Measurements from ENCODE around the gene ZC3H12A.
"Not testable (repeated sequence)": the region's sequence is repeated elsewhere in the genome, so short reads cannot be mapped to it uniquely, and the experiment has no call there.

ZC3H12A gene

DNA sequence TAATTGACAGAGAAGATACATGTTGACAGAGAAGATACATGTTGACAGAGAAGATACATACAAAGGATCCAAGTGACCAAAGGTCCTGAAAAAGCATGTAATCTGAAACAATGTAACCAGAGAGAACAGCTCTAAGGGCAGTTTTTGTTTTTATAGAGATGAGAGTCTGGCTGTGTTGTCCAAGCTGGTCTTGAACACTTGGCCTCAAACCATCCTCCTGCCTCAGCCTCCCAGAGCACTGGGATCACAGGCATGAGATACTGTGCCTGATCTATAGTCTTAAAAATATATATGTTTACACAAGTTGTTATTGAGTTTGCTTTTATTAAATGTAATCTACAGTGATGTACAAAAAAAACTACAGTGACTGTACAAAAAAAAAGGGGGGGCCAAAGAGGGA is 27.7 kb downstream of the ZC3H12A start:
- no peak for DNase-seq (ENCODE audit: low read depth in 2 of 2)

DNA sequence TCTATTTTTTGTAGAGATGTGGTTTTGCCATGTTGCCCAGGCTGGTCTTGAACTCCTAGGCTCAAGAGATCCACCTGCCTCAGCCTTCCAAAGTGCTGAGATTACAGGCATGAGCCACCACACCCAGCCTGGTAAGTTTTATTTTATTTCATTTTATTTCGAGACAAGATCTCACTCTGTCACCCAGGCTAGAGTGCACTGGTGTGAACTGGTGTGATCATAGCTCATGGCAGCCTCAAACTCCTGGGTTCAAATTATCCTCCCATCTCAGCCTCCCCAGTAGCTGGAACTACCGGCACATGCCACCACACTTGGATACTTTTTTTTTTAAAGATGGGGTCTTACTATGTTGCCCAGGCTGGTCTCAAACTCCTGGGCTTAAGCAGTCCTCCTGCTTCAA is 28.4 kb downstream of the ZC3H12A start:
- not testable (repeated sequence) for DNase-seq (ENCODE audit: low read depth in 2 of 2)

DNA sequence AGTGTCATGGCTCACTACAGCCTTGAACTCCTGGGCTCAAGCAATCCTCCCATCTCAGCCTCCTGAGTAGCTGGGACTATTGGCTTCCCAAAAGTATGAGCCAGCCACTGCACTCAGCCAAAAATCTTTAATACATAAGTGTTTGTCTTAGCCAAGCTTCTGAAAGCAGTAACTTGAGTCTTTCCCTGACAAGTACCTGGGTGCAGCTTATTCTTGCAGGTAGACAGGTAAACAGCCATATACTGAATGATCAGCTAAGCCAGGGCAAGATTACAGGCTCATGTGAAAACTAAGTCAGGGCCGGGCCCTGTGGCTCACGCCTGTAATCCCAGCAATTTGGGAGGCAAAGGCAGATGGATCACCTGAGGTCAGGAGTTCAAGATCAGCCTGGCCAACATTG is 32.4 kb downstream of the ZC3H12A start:
- DNase-seq (ENCODE audit: low read depth in 2 of 2), result no peak

DNA sequence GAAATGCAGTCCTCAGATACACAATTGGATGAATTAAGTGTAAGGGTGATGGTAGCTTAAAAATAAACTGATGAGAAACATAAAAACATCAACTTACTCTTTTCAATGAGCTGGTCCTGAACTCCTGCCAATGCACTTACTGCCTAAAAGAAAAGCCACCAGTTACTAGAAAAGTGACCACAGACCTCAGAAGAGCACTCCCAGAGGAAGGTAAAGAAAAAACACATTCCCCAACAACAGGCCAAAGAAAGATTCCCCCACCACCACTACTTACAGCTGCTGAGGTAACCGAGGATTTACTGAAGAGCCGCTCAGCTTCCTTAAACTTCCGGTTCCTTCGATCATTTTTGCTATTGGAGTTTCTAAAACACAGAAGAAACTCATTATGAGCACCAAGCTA is 34.8 kb downstream of the ZC3H12A start:
- no peak for DNase-seq (ENCODE audit: low read depth in 2 of 2)

DNA sequence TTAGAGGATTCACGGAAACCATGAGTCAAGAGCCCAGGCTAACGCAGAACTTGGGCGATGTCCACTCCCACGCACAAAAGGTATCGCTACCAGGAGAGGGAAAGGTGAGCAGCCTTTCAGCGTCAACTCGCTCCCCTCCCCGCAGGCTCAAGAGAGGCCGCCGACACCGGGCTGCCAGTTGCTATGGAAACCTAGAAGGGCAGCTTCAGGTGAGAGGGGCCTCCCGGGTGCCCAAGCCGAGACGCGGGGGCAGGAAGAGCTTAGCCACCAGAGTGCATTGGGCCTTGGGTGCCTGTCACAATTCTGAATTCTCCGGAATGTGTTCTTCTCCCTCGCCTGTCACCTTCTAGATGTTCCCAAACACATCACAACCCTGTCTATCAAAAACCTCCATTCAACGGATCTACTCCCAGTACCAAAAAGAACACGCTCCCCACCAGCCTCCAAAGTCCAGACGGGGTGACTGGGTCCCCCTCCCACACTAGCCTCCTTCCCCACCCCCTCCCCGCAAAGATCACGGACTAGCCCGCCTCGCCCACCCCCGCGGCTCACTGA is 39.5 kb downstream of the ZC3H12A start:
- DNase-seq (ENCODE audit: low read depth in 2 of 2), result peak; percentile 38 to 65

DNA sequence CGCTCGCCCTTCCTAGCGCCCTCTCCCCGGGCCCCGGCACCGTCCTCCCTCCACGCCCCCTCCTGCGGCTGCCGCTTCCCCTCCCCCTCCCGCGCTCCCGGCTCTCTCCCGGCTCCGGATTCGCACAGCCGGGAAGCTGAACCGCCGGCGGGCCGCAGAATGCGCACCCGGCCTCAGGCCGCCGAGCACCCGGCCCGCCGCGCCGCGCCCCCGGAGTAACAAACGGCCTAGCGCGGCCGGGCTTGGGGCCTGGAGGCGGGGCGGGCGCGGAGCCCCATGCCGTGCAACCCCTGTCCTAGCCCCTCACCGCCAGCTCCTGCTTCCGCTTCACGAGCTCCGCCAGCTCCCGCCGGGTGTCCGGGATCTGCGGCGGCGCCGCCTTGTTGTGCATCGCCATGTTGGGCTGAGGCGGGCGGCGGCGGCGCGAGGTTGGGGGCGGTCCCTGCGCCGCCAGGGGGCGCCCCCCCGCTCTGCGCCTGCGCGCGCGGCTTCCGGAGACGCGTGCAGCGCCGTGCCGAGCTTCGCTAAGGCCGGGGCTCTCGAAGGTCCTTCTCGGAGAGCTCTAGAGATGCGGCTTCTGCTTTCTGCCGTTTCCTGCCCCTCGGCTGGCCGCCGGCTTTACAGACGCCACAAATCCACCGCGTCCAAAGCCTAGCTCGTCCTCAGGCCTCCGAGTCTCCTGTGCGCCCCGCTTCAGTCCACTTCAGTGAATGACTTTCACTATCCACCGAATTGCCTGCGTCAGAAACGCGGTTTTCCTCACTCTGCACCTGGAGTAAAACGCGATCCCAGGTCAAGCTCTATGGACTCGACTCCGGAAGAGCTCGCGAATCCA is 40.2 kb downstream of the ZC3H12A start, which contains the start of gene MEAF6:
TSS of gene MEAF6 (minus strand) at position 417 of the 835 bp plus-strand sequence. CDS start at position 397, 20 bp downstream.
- peak; percentile 63 to 64 for DNase-seq (ENCODE audit: low read depth in 2 of 2)

DNA sequence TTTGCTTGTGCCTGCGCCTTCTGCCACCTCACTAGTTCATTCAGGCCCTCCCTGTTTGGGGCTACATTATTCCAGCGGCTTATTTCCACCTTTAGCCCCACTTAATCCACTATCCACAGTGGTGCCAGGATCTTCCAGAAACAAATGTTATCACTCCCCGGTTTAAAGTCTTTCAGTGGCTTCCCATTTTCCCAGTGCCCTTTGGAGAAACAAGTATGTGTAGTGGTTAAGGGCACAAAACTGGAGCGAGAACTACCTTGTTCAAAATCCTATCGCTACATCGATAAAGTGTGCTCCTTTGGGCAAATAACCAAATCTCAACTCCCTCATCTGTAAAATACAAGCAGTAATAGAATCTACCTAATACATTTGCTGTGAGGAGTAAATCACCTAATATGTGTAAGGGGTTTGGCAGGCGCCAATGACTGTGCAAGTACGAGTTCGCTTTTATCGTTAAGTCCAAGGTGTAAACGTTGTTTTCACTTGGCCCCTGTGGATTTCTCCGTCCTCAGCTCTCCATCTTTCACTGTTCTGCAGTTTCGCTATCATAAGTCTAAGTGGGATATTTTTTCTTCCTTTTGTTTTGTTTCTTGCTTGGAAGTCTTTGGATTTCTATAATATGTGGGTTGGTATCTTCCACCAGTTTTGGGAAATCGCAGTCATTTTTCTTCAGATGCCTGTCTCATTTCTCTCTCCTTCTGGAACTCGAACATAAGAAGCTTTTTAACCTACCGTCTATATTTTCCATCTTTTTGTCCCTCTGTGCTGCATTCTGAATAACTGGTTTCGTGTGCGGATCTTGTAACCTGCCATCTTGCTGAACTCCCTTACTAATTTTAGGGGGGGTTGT is 41.0 kb downstream of the ZC3H12A start:
- no peak for DNase-seq (ENCODE audit: low read depth in 2 of 2)

DNA sequence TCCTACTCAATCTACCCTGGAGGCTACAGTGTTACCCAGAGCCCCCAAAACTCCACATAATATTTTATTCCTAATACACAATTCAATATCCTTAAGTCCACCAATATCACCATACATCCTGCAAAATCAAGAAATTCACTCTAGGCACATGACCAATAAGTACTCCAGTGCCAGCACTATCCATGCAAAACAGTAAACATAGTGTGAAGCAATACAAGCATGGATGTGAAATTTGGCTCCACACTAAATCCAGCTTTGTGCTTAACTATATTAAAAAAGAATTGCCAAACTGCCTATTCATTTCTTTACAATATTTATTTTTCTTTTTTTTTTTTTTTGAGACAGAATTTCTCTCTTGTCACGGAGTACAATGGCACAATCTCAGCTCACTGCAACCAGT is 43.2 kb downstream of the ZC3H12A start:
- DNase-seq (ENCODE audit: low read depth in 2 of 2), result no peak

DNA sequence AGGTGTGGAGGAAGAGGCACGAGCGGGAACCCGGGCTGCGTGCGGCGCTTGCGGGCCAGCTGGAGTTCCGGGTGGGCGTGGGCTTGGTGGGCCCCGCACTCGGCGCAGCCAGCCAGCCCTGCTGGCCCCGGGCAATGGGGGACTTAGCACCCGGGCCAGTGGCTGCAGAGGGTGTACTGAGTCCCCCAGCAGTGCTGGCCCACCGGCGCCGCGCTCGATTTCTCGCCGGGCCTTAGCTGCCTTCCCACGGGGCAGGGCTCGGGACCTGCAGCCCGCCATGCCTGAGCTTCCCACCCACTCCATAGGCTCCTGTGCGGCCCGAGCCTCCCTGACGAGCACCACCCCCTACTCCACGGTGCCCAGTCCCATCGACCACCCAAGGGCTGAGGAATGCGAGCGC is 43.9 kb downstream of the ZC3H12A start:
- not testable (repeated sequence) for DNase-seq (ENCODE audit: low read depth in 2 of 2)

DNA sequence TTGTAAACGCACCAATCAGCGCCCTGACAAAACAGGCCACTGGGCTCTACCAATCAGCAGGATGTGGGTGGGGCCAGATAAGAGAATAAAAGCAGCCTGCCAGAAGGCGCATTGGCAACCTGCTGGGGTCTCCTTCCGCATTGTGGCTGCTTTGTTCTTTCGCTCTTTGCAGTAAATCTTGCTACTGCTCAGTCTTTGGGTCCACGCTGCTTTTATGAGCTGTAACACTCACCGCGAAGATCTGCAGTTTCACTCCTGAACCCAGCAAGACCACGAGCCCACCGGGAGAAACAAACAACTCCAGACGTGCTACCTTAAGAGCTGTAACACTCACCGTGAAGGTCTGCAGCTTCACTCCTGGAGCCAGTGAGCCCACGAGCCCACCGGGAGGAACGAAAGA is 44.5 kb downstream of the ZC3H12A start:
- peak; percentile 13 to 45 for DNase-seq (ENCODE audit: low read depth in 2 of 2)

DNA sequence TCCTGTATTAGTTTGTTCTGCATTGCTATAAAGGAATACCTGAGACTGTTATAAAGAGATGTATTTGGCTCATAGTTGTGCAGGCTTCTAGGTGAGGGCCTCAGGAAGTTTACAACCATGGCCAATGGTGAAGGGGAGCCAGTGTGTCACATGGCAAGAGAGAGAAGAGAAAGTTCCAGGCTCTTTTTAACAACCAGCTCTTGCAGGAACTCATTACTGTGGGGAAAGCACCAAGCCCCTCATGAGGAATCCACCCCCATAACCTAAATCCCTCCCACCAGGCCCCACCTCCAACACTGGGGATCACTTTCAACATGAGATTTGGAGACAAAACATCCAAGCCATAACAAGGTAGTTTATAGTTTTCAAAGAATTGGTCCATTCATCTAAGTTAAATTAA is 45.2 kb downstream of the ZC3H12A start:
- peak in 1 of 2 donors; percentile 12 for DNase-seq (ENCODE audit: low read depth in 2 of 2)

DNA sequence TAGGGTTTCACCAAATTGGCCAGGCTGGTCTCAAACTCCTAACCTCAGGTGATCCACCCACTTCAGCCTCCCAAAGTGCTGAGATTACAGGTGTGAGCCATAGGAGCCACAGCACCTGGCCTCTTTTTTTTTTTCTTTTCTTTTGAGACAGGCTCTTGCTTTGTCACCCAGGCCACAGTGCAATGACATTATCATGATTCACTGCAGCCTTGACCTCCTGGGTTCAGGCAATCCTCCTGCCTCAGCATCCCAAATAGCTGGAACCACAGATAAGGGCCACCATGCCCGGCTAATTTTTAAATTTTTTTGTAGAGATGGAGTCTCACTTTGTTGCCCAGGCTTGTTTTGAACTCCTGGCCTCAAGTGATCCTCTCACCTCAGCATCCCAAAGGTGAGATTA is 55.5 kb downstream of the ZC3H12A start:
- DNase-seq (ENCODE audit: low read depth in 2 of 2), result not testable (repeated sequence)

DNA sequence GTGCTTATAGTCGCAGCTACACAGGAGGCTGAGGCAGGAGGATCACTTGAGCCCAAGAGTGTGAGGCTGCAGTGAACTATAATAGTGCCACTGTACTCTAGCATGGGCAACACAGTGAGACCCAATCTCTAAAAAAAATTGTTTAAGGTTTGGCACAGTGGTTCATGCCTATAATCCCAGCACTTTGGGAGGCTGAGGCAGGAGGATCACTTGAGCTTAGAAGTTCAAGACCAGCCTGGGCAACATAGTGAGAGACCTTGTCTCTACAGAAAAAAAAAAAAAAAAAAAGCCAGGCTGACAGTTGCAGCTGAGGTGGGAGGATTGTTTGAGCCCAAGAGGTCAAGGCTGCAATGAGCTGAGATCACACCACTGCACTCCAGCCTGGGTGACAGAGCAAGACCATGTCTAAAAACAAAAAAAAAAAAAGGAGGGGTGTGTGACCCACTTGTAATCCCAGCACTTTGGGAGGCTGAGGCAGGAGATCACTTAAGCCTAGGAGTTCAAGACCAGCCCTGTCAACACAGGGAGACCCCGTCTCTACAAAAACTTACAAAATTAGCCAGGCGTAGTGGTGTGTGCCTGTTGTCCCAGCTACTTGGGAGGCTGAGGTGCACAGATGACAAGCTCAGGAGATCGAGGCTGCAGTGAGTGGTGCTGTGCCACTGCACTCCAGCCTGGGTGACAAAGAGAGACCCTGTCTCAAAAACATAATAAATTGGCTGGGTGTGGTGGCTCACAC is 58.2 kb downstream of the ZC3H12A start:
- DNase-seq (ENCODE audit: low read depth in 2 of 2), result not testable (repeated sequence)

DNA sequence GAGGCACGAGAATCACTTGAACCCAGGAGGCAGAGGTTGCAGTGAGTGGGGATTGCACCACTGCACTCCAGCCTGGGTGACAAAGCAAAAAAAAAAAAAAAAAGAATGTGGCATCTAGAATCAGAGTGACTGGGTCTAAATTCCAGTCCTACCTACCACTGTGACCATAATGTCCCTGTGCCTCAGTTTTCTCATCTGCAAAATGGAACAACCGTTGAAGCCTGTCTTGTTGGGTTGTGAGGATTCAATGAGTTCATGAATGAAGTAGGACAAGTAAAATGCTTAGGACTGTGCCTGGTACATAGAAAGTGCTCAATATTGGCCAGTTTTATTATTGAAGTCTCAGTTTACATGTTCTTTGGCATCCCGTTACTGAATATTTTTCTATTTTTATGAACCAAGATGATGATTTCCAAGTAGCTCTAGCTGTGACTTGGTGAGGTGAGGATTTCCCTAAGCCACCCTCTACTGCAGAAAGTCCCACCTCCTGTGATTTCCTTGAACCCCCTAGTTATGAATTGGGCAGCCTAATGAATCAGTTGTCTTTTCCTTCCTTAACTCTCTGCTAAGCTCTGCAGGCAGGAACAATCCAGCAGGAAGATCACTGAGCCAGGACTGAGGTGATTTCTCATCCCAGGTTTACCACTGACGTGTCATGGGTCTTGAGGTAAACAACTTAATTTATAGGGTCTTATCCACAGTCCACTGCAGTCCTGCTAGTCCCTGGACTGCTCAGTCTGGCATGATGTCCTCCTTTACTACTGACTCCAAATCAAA is 59.1 kb downstream of the ZC3H12A start:
- DNase-seq (ENCODE audit: low read depth in 2 of 2), result no peak

All from activated CD8-positive, alpha-beta memory T cell treated with anti-CD3 and anti-CD28 coated beads for 4 hours (primary cell).